ENCODE measurements around the gene KRT25.

DNA sequence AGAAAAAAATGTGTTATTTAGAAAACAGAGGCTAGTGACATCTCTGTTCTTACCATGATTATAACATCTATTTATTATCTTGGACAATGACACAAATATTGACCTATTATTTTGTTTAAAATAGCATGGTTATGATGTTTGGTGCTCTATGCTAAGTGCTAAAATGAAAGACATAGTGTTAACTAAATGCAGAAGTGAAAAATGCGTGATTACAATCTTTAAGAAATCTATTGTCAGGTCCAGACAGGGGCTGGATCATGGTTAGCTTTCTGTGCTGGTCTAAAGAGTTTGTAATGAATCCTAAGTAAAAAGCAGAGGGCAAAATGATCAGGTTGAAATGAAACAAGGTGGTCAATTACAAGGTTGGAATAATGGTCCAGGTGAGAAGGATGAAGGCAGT, 45.2 kb upstream of the KRT25 start:
- no peak for TF ChIP-seq CTCF (IDR thresholded peaks at IDR 0.05)
- TF ChIP-seq POLR2A (IDR thresholded peaks at IDR 0.05): no peak

Measured in thyroid gland (tissue), 4 donors.